GM12878 (cell line): ENCODE results near the gene AKAP13. TPM values are rescaled to one million over a fixed set of nuclear protein-coding genes. Genes with fewer than 3 reads are reported as not detected.

Source experiments
- ATF2 ChIP-seq: IDR thresholded peaks from 2 replicates; pipeline ENCODE4 v1.6.1; 2012; ENCODE audit warnings: low read length, inconsistent platforms
- ATF7 ChIP-seq: fragments of 450-650 bp; IDR thresholded peaks from 2 replicates; pipeline ENCODE4 v1.6.1; 2016; ENCODE audit warnings: low read depth, mild to moderate bottlenecking
- BCL11A ChIP-seq: IDR thresholded peaks from 2 replicates; pipeline ENCODE4 v1.6.1; 2011; ENCODE audit warnings: low read depth, low read length
- CEBPB ChIP-seq, 2 experiments: fragments of 150-350 bp in 1 of 2; IDR thresholded peaks; 2 replicates each; pipeline ENCODE4 v1.6.1; 2012 to 2014; ENCODE audit warnings: low read depth in 2 of 2, low read length in 2 of 2, borderline replicate concordance in 1 of 2, inconsistent platforms in 1 of 2
- CREB1 ChIP-seq: IDR thresholded peaks from 2 replicates; pipeline ENCODE4 v1.6.1; 2012; ENCODE audit warnings: low read depth, mild to moderate bottlenecking, inconsistent platforms
- CUX1 ChIP-seq: IDR thresholded peaks from 2 replicates; pipeline ENCODE4 v1.6.1; 2012; ENCODE audit warnings: improper control_type of control experiment, low read depth, low read length; ENCODE audit not compliant: insufficient replicate concordance
- ELK1 ChIP-seq: IDR thresholded peaks from 2 replicates; pipeline ENCODE4 v1.6.1; 2012; ENCODE audit warnings: low read depth, low read length, improper control_type of control experiment
- HDAC2 ChIP-seq: fragments of 200-600 bp; sonication (generic); IDR thresholded peaks from 2 replicates; pipeline ENCODE4 v1.6.1; 2017
- IKZF2 ChIP-seq, 2 experiments: fragments of 450-650 bp; IDR thresholded peaks; 2 replicates each; pipeline ENCODE4 v1.6.1; 2017; ENCODE audit warnings: mild to moderate bottlenecking in 2 of 2, moderate library complexity in 2 of 2
- JUNB ChIP-seq: IDR thresholded peaks from 2 replicates; pipeline ENCODE4 v1.6.1; 2016; ENCODE audit warnings: antibody characterized with exemption, mild to moderate bottlenecking
- LARP7 ChIP-seq: fragments of 450-650 bp; IDR thresholded peaks from 2 replicates; pipeline ENCODE4 v1.6.1; 2017; ENCODE audit warnings: mild to moderate bottlenecking
- MAX ChIP-seq: IDR thresholded peaks from 2 replicates; pipeline ENCODE4 v1.6.1; 2012; ENCODE audit warnings: low read depth, low read length, improper control_type of control experiment
- MLLT1 ChIP-seq: fragments of 450-650 bp; IDR thresholded peaks from 2 replicates; pipeline ENCODE4 v1.6.1; 2016; ENCODE audit warnings: mild to moderate bottlenecking
- MYB ChIP-seq: fragments of 150-350 bp; IDR thresholded peaks from 2 replicates; pipeline ENCODE4 v1.6.1; 2014; ENCODE audit warnings: mild to moderate bottlenecking, low read depth, low read length, borderline replicate concordance
- NBN ChIP-seq: fragments of 450-650 bp; IDR thresholded peaks from 2 replicates; pipeline ENCODE4 v1.6.1; 2016
- PML ChIP-seq: IDR thresholded peaks from 2 replicates; pipeline ENCODE4 v1.6.1; 2012; ENCODE audit warnings: low read length, inconsistent platforms
- SUPT20H ChIP-seq: IDR thresholded peaks from 2 replicates; pipeline ENCODE4 v1.6.1; 2011; ENCODE audit warnings: low read depth, mild to moderate bottlenecking, low read length, moderate library complexity, borderline replicate concordance; ENCODE audit not compliant: control insufficient read depth
- TARDBP ChIP-seq: IDR thresholded peaks from 2 replicates; pipeline ENCODE4 v1.6.1; 2016; ENCODE audit warnings: borderline replicate concordance
- TBL1XR1 ChIP-seq: IDR thresholded peaks from 2 replicates; pipeline ENCODE4 v1.6.1; 2012; ENCODE audit warnings: low read depth, low read length, improper control_type of control experiment
- TCF12 ChIP-seq: IDR thresholded peaks from 2 replicates; pipeline ENCODE4 v1.6.1; 2011; ENCODE audit warnings: low read depth, mild to moderate bottlenecking, low read length
- ZNF274 ChIP-seq: IDR thresholded peaks from one replicate; pipeline ENCODE4 v1.8.0; 2011; ENCODE audit not compliant: insufficient read length, insufficient read depth
- ZNF622 ChIP-seq: fragments of 450-650 bp; IDR thresholded peaks from 2 replicates; pipeline ENCODE4 v1.6.1; 2017; ENCODE audit warnings: mild to moderate bottlenecking, inconsistent platforms
- polyA plus RNA-seq, 11 experiments: library from polyadenylated mRNA; depleted of rRNA in 4 of 11; unstranded in 6 of 11; stranded (reverse) in 5 of 11; fragments of >200 nt; fragmentation: Nextera tagmentation in 4 of 11; fragmentation: Illumina TruSeq in 1 of 11; extraction: Ambion mirVana in 4 of 11; extraction: Trizol in 1 of 11; gene quantifications; 1 replicate in 1 of 11; 2 replicates in 10 of 11; pipeline versions ENCODE4 v1.2.1 to v1.2.3, GENCODE V29; 2011 to 2016; ENCODE audit warnings: inconsistent platforms in 2 of 11, missing spikeins in 2 of 11, low read depth in 1 of 11
- total RNA-seq, 4 experiments: library from RNA; depleted of rRNA in 3 of 4; stranded (reverse); fragments of >200 nt in 3 of 4; fragmentation: Illumina TruSeq in 1 of 4; extraction: Trizol in 1 of 4; gene quantifications; 2 replicates each; pipeline versions ENCODE4 v1.2.1 to v1.2.3, GENCODE V29; 2013 to 2021

AKAP13 gene
- total and polyA plus RNA-seq, 10 of the 15 experiments (the other 5 are each of a cell fraction or from before 2014, with no cell fraction given), result 14.4 to 74.9 (median 55.1) TPM

GRCh38 chr15:85583923-85584390 is 203.6 kb downstream of the AKAP13 start (continued):
- peak; percentile 48; the same call in 1 of the 2 replicates for TF ChIP-seq ATF2
- TF ChIP-seq ELK1, result no peak
- TF ChIP-seq TBL1XR1, result 0 out of 2 replicates have a peak, but pooled peaks have one; percentile 29
- TF ChIP-seq JUNB, result no peak; the same call in 1 of the 2 replicates
- peak; percentile 32 for TF ChIP-seq CUX1
- TF ChIP-seq IKZF2 (IDR thresholded peaks at IDR 0.05), result peak; percentile 53 to 55
- TF ChIP-seq HDAC2, result no peak
- 0 out of 2 replicates have a peak, but pooled peaks have one; percentile 51 for TF ChIP-seq BCL11A
- peak; percentile 33; the same call in 1 of the 2 replicates for TF ChIP-seq CREB1
- TF ChIP-seq MAX, result no peak
- TF ChIP-seq ATF7, result peak; percentile 57; the same call in 1 of the 2 replicates
- TF ChIP-seq TARDBP, result no peak
- no peak for TF ChIP-seq LARP7
- TF ChIP-seq CEBPB (IDR thresholded peaks at IDR 0.05; ENCODE audit: borderline replicate concordance in 1 of 2, low read depth in 2 of 2, low read length in 2 of 2), result no peak
- no peak for TF ChIP-seq MYB
- TF ChIP-seq ZNF274, result no peak
- TF ChIP-seq TCF12, result peak; percentile 39; the same call in 1 of the 2 replicates
- TF ChIP-seq MLLT1, result no peak
- no peak for TF ChIP-seq ZNF622
- TF ChIP-seq NBN, result no peak; the same call in 1 of the 2 replicates
- peak; percentile 44; the same call in 1 of the 2 replicates for TF ChIP-seq PML
- no peak for TF ChIP-seq SUPT20H
